Endothelial cell (in vitro differentiated cells): ENCODE data around the gene CCDC27. TPM values are rescaled to one million over a fixed set of nuclear protein-coding genes. Genes with fewer than 3 reads are reported as not detected.
A peak's percentile ranks its signal among the peaks of the same experiment; 100 is the strongest.

Experiments
- DNase-seq: peaks from one replicate; pipeline ENCODE4 v3.0.0; 2021; ENCODE audit warnings: low spot score
- H3K27ac Mint-ChIP-seq: one replicate; pipeline ENCODE4 v1.8.0; 2021; ENCODE audit warnings: mixed read lengths, inconsistent platforms; ENCODE audit not compliant: unreplicated experiment
- H3K27me3 Mint-ChIP-seq: one replicate; pipeline ENCODE4 v1.8.0; 2021; ENCODE audit warnings: mild to moderate bottlenecking, moderate library complexity, mixed read lengths, inconsistent platforms; ENCODE audit not compliant: unreplicated experiment
- H3K36me3 Mint-ChIP-seq: one replicate; pipeline ENCODE4 v1.8.0; 2021; ENCODE audit warnings: mild to moderate bottlenecking, low read depth, mixed read lengths, inconsistent platforms; ENCODE audit not compliant: unreplicated experiment
- H3K4me1 Mint-ChIP-seq: one replicate; pipeline ENCODE4 v1.8.0; 2021; ENCODE audit warnings: mild to moderate bottlenecking, mixed read lengths, inconsistent platforms; ENCODE audit not compliant: unreplicated experiment
- H3K4me3 Mint-ChIP-seq: one replicate; pipeline ENCODE4 v1.8.0; 2021; ENCODE audit warnings: mild to moderate bottlenecking, mixed read lengths, inconsistent platforms; ENCODE audit not compliant: unreplicated experiment
- H3K9me3 Mint-ChIP-seq: one replicate; pipeline ENCODE4 v1.8.0; 2021; ENCODE audit warnings: mixed read lengths, inconsistent platforms; ENCODE audit not compliant: unreplicated experiment
- CTCF ChIP-seq: fragments of 200-600 bp; sonication (generic); IDR thresholded peaks from one replicate; pipeline ENCODE4 v1.5.0; 2021; ENCODE audit warnings: antibody characterized with exemption; ENCODE audit not compliant: unreplicated experiment
- total RNA-seq: library from RNA; stranded (reverse); fragmentation: NEBNext Ultra II Directional; extraction: Animal tissue kit (Norgen Biotek cat#: 25700); gene quantifications from one replicate; pipeline ENCODE4 v1.2.1, GENCODE V29; 2021; ENCODE audit not compliant: unreplicated experiment

CCDC27 gene
- total RNA-seq, 1 donor from 2014 or later, result not detected

DNA sequence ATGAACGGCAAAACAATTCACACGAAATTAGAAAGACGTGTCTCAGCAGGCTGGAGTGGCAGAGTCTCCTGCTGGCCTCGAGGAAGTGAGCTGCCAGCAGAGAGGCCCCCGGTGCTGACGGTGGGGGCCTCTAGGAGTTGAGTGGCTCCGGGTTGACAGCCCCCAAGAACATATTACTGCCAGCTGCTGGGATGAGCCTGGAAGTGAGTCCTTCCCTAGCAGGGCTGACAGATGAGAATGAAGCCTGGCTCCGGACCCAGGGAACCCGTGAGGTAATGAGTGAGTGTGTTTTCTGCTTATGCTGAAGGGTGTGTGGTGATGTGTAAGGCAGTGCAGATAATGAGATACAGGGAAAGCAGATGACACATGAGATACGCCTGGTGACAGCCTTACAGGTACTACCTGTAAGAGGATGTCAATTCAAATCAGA, 67.5 kb downstream of the CCDC27 start:
- Mint-ChIP-seq H3K9me3 (no peaks in the 10 kb centered on the region), H3K4me3 (peak overlapping the region; percentile 6)

DNA sequence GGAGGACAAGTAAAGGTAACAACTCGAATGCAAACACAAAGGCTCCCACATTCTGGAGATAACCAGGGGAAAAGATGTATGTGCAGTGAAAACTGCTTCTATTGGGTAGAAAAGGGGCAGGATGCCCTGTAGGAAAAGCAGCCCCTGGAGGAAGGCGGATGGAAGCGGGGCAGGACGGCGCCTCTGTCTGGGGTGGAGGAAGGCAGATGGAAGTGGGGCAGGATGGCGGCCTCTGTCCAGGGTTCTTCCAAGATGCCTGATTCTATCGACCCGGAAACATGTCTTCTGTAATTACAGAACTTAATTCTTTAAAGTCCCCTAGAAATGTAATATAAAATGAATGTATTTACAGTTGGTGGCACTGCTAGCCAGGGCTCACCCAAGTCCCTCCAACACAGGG, 68.1 kb downstream of the CCDC27 start:
- peak overlapping the region; percentile 6 for H3K4me3 Mint-ChIP-seq
- no peaks in the 10 kb centered on the region for H3K9me3 Mint-ChIP-seq
- H3K36me3 Mint-ChIP-seq, result peaks cover 56% of the 10 kb centered on the region
- no peak for DNase-seq
- TF ChIP-seq CTCF, result no peak
- H3K27ac Mint-ChIP-seq, result no peak overlapping the region
- H3K4me1 Mint-ChIP-seq, result no peaks in the 10 kb centered on the region
- peaks cover 10% of the 10 kb centered on the region for H3K27me3 Mint-ChIP-seq

More for the DNA sequence above, 67.5 kb downstream of the CCDC27 start:
- no peak for TF ChIP-seq CTCF
- DNase-seq, result no peak
- Mint-ChIP-seq H3K4me1 (no peaks in the 10 kb centered on the region), H3K36me3 (peaks cover 56% of the 10 kb centered on the region), H3K27me3 (peaks cover 10% of the 10 kb centered on the region), H3K27ac (no peak overlapping the region)

DNA sequence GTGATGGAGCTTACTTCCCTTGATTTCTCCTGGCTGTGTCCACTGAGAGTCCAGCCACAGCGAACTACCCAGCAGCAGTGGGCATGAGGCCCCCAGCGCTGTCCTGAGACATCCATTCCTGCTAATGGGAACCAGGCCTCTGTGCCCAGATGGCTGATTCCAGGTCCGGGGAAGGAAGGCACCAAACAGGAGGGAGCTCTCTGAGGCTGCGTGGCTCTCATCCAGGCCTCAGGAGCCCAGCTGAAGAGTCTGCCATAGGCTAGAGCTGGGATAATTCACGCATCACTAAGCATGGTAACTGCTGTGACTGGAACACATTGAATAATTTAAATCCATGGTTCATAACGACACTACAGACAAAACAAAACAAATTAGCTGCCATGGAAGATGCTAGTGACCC, 68.8 kb downstream of the CCDC27 start:
- no peaks in the 10 kb centered on the region for H3K4me1 Mint-ChIP-seq
- no peak for TF ChIP-seq CTCF
- DNase-seq, result no peak
- peaks cover 7% of the 10 kb centered on the region for H3K27me3 Mint-ChIP-seq
- H3K9me3 Mint-ChIP-seq, result no peaks in the 10 kb centered on the region
- no peak overlapping the region for H3K4me3 Mint-ChIP-seq
- H3K27ac Mint-ChIP-seq, result no peak overlapping the region
- H3K36me3 Mint-ChIP-seq, result peaks cover 59% of the 10 kb centered on the region

Other genes starting within 250 kb of the CCDC27 start
- 198 TPM for gene MEGF6, start 140.9 kb upstream of the CCDC27 start, total RNA-seq
- 35.2 TPM for gene TPRG1L, start 127.4 kb upstream of the CCDC27 start, total RNA-seq
- 19.0 TPM for gene WRAP73, start 102.3 kb upstream of the CCDC27 start, total RNA-seq
- gene TP73, start 99.9 kb upstream of the CCDC27 start, total RNA-seq, result not detected
- 2.1 TPM for gene SMIM1, start 20.3 kb downstream of the CCDC27 start, total RNA-seq
- gene LRRC47, start 44.0 kb downstream of the CCDC27 start, total RNA-seq, result 52.2 TPM
- 40.3 TPM for gene CEP104, start 104.8 kb downstream of the CCDC27 start, total RNA-seq
- 6.8 TPM for gene DFFB, start 105.0 kb downstream of the CCDC27 start, total RNA-seq
- gene C1orf174, start 147.8 kb downstream of the CCDC27 start, total RNA-seq, result 25.6 TPM